Nucleus accumbens (tissue), 56 donors: ENCODE data around the gene LXN.
A peak's percentile ranks its signal among the peaks of the same experiment; 100 is the strongest.

ENCODE experiments used
- DNase-seq, 56 donors: peaks; one replicate each; lab custom pipeline; 2025; lab: John Stamatoyannopoulos, UW

The LXN gene

GRCh38 chr3:158678687-158679086 lies 6.2 kb upstream of the LXN start:
- DNase-seq = no peak

DNA sequence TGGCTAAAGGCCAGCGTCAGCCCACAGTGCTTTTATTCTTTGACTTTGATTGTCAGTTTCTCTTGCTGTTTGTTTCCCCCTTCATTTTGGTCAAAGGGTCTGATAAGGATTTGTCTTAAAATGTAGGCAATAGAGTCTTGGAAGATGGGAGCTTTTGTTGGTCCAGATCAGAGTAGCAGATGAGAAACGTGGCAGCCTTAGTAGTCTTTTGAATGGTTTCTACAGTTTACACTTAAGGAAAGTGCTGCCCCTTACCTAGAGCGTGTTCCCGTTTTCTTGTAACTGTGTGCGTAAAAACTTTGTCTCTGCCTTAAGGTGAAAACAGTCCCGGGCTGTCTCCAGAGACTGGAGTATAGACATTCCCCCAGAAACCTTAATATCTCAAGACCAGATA lies 630 bp downstream of the LXN start:
- DNase-seq = no peak

DNA sequence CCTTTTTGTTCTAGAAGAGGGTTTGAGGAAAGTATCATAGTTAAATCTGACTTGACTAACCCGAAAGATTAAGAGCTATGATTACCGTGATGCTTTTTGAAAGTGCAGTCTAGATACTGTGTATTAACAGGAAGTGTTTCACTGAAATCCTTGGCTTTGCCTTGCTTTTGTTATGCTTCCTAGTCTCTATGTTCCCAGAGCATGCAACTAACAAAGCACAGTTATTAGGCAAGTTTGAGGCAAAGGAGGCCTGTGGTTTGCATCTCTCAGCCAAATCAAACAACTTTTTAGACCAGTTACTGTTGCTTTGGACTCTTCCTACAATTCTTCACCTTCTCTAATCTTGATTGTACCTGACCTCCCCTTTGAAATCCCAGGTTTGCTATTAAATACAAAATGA lies 3.9 kb downstream of the LXN start:
- DNase-seq = no peak

DNA sequence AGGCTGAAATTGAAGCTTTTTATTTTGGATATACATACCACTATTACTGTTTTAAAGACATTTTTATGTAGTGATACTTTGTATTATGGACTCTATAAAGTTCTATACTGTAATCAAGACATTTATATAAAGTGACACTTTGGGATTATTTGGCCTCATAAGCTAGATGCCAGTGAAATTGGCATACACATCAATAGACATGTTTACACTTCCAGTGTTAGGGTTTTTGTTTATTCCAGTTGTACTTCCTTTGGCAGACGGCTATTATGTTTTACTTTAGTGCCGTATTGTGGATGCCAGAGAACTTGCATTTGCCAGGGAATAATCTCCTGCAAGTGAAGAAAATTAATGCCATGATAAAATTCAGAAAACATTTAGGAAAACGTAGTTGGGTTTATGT lies 6.0 kb downstream of the LXN start:
- no peak for DNase-seq

- DNase-seq = no peak
Measured at GRCh38 chr3:158663832-158664231, 8.6 kb downstream of the LXN start.

DNA sequence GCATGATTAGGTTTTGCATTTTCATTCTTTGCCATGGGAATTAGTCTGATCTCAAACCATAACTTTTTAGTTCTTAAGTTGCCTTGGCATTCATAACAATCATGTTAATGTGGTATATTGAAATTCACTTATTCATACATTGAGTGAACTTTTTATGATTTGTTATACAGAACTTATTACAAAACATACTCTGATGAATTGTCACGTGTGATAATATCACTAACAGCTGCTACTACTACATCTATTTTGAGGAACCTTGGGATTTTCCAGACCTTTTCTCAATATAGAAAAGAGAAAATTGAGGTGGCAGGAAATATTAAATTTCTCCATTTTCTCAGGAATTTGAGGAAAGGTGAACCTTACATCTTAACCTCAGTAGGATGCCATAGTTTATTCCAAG lies 9.2 kb downstream of the LXN start:
- DNase-seq = no peak

GRCh38 chr3:158660711-158661110 lies 11.7 kb downstream of the LXN start:
- DNase-seq = no peak

GRCh38 chr3:158659454-158660237 lies 12.8 kb downstream of the LXN start:
- DNase-seq = peak in 32 of 56 donors; percentile 3 to 73 (median 22)

DNA sequence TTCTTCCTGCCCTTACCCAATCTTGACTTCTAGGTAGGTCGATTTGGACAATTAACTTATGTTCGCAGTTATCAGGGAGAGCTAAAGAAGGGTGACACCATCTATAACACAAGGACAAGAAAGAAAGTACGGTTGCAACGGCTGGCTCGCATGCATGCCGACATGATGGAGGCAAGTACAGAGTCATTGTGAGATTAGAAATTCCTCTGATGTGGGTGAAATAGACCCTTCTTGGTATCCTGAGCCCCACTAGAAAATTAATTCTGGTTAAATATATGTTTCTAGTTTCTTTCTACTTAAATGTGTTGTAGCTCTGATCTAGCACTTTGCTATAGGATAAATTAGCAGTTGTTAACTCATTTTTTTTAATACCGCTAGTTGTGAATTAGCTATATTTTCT lies 13.6 kb downstream of the LXN start:
- DNase-seq = no peak

- DNase-seq = no peak
Measured at GRCh38 chr3:158652463-158652862, 20.0 kb downstream of the LXN start.

- DNase-seq = no peak
Measured at GRCh38 chr3:158651192-158651591, 21.3 kb downstream of the LXN start.

DNA sequence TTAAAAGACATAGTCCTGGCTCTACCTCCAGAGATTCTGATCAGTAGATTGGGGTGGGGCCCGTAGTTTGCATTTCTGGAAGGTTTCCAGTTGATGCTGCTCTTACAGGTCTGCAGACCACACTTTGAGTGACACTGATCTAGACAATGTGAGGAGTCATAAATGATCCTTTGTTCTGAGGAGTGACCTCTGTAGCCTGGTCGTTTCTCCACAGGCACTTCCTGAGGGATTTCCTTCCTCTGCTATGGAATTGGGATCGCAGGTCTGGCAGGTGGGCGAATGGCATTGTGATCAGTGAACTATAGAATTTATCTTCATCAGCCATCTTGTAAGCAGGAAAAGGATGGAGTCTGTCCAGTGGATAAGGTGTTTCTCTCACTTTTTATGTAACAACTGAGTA lies 22.7 kb downstream of the LXN start:
- DNase-seq = no peak

GRCh38 chr3:158644345-158644908 lies 28.0 kb downstream of the LXN start, which contains the start of gene GFM1:
Gene GFM1 (plus strand): TSS chr3:158644527. CDS start chr3:158644635, 108 bp downstream.
- DNase-seq = peak; percentile 51 to 97 (median 89)

DNA sequence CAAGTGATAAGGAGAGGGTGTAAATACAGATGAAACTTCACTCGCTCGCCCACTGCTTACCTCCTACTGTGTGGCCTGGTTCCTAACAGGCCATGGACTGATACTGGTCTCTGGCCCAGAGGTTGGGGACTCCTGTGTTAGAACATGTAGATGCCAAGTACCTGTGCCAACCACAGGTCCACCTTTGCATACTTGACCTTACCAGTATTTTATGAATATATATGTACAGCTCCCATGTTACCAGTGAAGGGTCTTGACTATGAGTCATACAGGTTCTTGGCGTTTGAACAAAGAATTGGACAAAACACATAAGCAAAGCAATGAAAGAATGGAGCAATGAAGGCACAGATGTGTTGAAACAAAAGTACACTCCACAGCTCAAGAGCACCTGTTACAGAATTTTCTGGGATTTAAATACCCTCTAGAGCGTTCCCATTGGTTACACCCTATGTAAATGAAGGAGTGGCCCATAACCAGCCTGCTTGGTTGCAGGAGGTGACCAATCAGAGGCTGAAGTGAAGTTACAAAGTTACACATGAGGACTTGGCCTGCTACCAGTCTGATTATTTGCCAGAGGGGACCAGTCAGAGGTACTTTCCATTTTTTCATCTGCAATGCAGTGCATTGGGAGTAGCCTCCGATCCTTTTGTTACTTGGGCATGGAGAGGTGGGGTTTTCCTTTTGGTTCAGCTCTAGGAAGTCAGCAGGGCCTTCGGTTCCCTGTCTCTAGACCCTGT lies 29.8 kb downstream of the LXN start:
- no peak for DNase-seq

DNA sequence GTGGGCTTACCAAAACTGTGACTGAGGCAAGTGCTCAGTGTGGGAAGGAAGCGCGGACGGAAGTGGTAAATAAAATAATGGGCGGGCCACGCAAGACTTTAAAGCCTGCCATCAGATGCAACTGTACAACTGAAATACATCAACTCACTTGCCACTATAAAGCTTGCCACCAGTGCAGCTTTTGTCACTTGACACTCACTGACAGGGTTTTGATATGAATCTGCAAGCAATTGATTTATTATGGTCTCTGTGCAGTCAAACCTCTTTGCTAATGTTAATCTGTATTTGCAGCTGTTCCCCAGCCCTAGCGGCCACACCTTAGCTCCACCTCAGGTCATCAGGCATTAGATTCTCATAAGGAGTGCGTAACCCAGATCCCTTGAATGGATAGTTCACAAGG lies 30.4 kb downstream of the LXN start:
- DNase-seq = no peak

- DNase-seq = no peak
Measured at GRCh38 chr3:158640646-158641045, 31.8 kb downstream of the LXN start.

- DNase-seq = no peak
Measured at GRCh38 chr3:158631981-158632380, 40.5 kb downstream of the LXN start.

GRCh38 chr3:158625881-158626280 lies 46.6 kb downstream of the LXN start:
- DNase-seq = no peak

GRCh38 chr3:158617982-158618875 lies 54.2 kb downstream of the LXN start:
- DNase-seq = no peak
